ENCODE results near the gene TEC. TPM values are rescaled to one million over a fixed set of nuclear protein-coding genes. Genes with fewer than 3 reads are reported as not detected.
A peak's percentile ranks its signal among the peaks of the same experiment; 100 is the strongest.

Gene TEC
- total and polyA plus RNA-seq, 12 donors: 1.4 to 8.0 (median 4.7) TPM

DNA sequence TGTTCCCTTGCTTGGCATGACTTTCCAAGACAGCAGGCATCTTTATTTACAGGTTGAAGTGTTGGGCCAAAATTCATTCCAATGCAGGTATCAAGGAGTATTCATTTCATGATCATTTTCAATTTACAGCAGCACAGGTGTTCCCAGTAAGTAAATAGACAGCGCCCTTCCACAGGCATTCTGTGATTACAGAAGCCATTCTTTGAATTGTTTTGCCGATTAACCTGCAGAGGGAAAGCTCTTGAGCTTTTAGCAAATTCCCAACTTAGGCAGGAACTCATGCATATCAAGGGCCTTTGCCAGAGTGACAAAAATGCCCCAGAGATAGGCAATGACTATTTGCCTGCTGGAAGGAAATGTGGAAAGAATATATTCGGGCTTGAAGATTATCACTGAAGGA, 142.4 kb downstream of the TEC start:
- H3K9me3 ChIP-seq (replicated peaks in 1 of 3): no peaks in the 10 kb centered on the region
- DNase-seq: no peak
- H3K4me1 ChIP-seq (replicated peaks in 1 of 2): peaks cover 5 to 11% of the 10 kb centered on the region in 2 donors
- intact Hi-C loops (cut with DNase I): loop anchor here in 1 of 2 donors (10.0 kb wide), 1 partner anchor 148 kb away; no protein-coding TSS in a partner anchor
- H3K27me3 ChIP-seq: no peaks in the 10 kb centered on the region
- no peaks in the 10 kb centered on the region for H3K36me3 ChIP-seq (replicated peaks in 1 of 2)
- H3K4me3 ChIP-seq: no peak overlapping the region
- TF ChIP-seq, protein P1, sequence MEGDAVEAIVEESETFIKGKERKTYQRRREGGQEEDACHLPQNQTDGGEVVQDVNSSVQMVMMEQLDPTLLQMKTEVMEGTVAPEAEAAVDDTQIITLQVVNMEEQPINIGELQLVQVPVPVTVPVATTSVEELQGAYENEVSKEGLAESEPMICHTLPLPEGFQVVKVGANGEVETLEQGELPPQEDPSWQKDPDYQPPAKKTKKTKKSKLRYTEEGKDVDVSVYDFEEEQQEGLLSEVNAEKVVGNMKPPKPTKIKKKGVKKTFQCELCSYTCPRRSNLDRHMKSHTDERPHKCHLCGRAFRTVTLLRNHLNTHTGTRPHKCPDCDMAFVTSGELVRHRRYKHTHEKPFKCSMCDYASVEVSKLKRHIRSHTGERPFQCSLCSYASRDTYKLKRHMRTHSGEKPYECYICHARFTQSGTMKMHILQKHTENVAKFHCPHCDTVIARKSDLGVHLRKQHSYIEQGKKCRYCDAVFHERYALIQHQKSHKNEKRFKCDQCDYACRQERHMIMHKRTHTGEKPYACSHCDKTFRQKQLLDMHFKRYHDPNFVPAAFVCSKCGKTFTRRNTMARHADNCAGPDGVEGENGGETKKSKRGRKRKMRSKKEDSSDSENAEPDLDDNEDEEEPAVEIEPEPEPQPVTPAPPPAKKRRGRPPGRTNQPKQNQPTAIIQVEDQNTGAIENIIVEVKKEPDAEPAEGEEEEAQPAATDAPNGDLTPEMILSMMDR (IDR thresholded peaks at IDR 0.05): no peak
- TF ChIP-seq POLR2A (IDR thresholded peaks at IDR 0.05): no peak
- 51 to 60% (median 57%) methylated on average over 3 of the region's 3 CpGs for WGBS, 4 donors
- H3K27ac ChIP-seq: no peak overlapping the region

DNA sequence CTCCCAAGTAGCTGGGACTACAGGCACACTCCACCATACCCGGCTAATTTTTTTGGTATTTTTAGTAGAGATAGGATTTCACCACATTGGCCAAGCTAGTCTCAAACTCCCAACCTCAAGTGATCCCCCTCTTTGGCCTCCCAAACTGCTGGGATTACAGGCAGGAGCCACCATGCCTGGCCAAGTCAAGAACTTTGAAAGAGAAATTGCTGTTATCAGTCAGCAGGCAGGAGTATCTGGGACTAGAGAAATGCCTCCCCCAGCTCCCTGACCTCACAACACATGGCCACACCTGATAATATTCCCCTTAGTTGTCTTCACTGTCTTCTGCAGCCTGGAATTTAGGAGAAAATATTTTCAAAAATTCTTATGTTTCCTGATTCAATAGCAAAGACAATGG, 143.0 kb downstream of the TEC start:
- Histone ChIP-seq H3K36me3 (replicated peaks in 1 of 2) (no peaks in the 10 kb centered on the region), H3K27me3 (no peaks in the 10 kb centered on the region), H3K9me3 (replicated peaks in 1 of 3) (no peaks in the 10 kb centered on the region), H3K27ac (no peak overlapping the region), H3K4me3 (no peak overlapping the region), H3K4me1 (replicated peaks in 1 of 2) (peaks cover 5 to 11% of the 10 kb centered on the region in 2 donors)
- no peak for DNase-seq
- TF ChIP-seq, protein P1 (IDR thresholded peaks at IDR 0.05): no peak
- no peak for TF ChIP-seq POLR2A (IDR thresholded peaks at IDR 0.05)
- WGBS, 4 donors: 80 to 100% (median 94%) methylated on average over 1 of the region's 1 CpG
- intact Hi-C loops (cut with DNase I): loop anchor here in 1 of 2 donors (10.0 kb wide), 1 partner anchor 148 kb away; no protein-coding TSS in a partner anchor

DNA sequence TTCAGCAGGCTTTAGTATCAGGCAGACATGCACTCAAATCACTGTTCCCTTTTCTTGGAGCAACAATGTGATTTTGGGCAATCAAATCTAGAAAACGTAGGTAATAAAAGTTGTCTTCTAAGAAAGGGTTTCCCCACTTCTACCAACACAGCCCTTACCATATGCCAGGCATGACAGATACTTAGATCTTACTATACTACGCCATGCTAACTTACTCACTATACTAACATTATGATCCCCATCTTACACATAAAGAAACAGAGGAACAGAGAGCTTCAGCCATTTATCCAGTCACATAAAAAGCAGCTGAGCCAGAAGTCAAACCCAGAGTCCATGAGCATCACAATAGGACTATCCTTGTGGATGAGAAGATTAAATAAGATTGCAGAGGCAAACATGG, 144.8 kb downstream of the TEC start:
- Histone ChIP-seq H3K4me3 (no peak overlapping the region), H3K27ac (no peak overlapping the region), H3K4me1 (replicated peaks in 1 of 2) (peaks cover 5 to 11% of the 10 kb centered on the region in 2 donors), H3K9me3 (replicated peaks in 1 of 3) (no peaks in the 10 kb centered on the region), H3K36me3 (replicated peaks in 1 of 2) (no peaks in the 10 kb centered on the region), H3K27me3 (no peaks in the 10 kb centered on the region)
- WGBS, 4 donors: 76 to 83% (median 79%) methylated on average over 2 of the region's 2 CpGs
- DNase-seq: no peak
- intact Hi-C loops (cut with DNase I): loop anchor here in 1 of 2 donors (10.0 kb wide), 1 partner anchor 150 kb away; no protein-coding TSS in a partner anchor
- TF ChIP-seq, protein P1 (IDR thresholded peaks at IDR 0.05): no peak
- TF ChIP-seq POLR2A (IDR thresholded peaks at IDR 0.05): no peak

DNA sequence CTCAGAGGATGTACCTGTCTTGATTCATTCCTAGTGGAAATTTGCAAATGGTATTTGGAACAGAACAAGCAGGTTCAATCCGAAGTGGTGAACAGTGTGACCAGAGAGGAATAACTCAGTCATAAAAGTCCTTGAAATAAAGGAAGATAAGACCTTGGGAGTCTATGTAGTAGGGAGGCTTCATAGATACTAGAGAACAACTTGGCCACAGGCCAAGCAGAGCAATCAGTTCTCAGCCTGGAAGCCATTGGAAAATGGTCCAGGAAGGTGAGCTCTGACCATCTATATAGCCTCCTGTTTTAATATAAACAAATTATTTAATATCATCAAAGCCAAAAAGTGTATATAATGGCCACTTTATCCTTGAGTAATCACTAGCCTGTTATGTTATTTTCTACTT, 146.9 kb downstream of the TEC start:
- no peaks in the 10 kb centered on the region for H3K36me3 ChIP-seq (replicated peaks in 1 of 2)
- H3K27me3 ChIP-seq: no peaks in the 10 kb centered on the region
- DNase-seq: peak in 1 of 7 donors; percentile 5
- H3K9me3 ChIP-seq (replicated peaks in 1 of 3): no peaks in the 10 kb centered on the region
- WGBS, 4 donors: 33 to 55% (median 39%) methylated on average over 1 of the region's 1 CpG
- H3K4me3 ChIP-seq: no peak overlapping the region
- intact Hi-C loops (cut with DNase I): loop anchor here in 1 of 2 donors (10.0 kb wide), 1 partner anchor 152 kb away; no protein-coding TSS in a partner anchor
- no peak overlapping the region for H3K27ac ChIP-seq
- peaks cover 3 to 5% of the 10 kb centered on the region in 2 donors for H3K4me1 ChIP-seq (replicated peaks in 1 of 2)
- TF ChIP-seq, protein P1 (IDR thresholded peaks at IDR 0.05): no peak
- TF ChIP-seq POLR2A (IDR thresholded peaks at IDR 0.05): no peak
